ENCODE data around the gene ANKMY2.

The ANKMY2 gene

DNA sequence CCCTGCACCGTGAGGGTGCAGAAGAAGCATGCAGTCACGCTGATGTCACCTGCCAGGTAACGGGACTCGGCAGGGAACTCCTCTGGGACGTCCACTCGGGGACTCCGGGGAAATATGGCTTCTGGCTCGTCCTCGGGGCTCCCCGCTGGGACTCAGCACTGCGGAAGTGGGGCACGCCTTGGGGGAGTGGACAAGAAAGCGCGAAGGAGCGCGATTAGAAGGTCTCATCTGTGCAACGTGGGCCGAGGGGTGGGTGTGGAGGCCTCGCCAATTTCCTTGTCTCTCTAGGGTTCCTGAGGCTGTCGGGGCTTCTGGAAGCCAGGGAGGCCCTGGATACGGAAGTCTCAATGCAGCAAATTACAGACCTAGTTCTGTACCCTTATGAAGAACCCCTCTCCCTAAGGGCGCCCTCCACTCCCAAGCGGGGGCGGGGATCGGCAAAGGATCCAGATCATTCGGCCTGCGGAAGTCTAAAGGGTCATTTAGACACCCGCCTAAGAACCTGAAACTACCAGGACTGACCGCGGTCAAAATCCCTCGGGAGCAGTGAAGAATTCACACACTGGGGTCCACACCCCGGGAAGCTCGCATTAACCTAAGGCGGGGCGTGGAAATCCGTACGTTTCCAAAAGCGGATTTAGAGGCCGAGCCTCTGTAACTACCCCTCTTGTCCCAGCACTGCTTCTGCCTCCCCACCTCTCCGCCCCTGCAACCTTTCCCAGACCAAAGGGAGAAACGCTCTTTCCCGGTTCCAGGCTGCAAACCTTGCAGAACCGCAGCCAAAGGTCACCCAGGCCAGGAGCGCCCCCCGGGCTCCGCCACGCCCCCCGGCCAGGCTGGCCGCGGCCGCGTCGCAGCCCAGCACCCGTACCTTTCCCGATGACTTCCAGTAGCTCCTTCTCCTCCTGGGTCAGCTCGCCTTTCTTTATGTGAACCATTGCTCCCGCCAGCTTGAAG is 640 bp downstream of the ANKMY2 start:
- Histone ChIP-seq H3K27ac (ENCODE audit: extremely low read depth, low read depth, low read length) (peak overlapping the region; percentile 65; the same call in 1 of the 2 replicates), H3K4me1 (ENCODE audit: control insufficient read depth, insufficient read depth, low read length) (0 out of 2 replicates have a peak, but pooled peaks cover 7% of the 10 kb centered on the region), H3K4me3 (ENCODE audit: low read depth, low read length) (peak overlapping the region; percentile 82), H3K36me3 (ENCODE audit: control insufficient read depth in 2 of 2, insufficient read depth in 1 of 2, low read length in 2 of 2) (no peaks in the 10 kb centered on the region; a peak in 2 of 3 replicates), H3K9me3 (ENCODE audit: control insufficient read depth, insufficient read depth, low read depth, low read length) (no peaks in the 10 kb centered on the region)
- CTCF ChIA-PET = interaction anchor here (0.6 to 0.8 kb wide), 2 partner anchors 92 to 1055 kb away, joined by 3 read pairs; no protein-coding TSS in a partner anchor
- POLR2A ChIA-PET = interaction anchor here (0.6 to 2.6 kb wide), 9 partner anchors 8 to 343 kb away, joined by 3 to 11 read pairs (median 7); no protein-coding TSS in a partner anchor
- peak; percentile 47 for TF ChIP-seq ZNF335 (tag by site-specific recombination; conservative IDR thresholded peaks at IDR 0.05)
- no peak for TF ChIP-seq ZNF112 (tag by site-specific recombination; IDR thresholded peaks at IDR 0.05)
- no peak for TF ChIP-seq GLI4 (tag by site-specific recombination; IDR thresholded peaks at IDR 0.05)
- TF ChIP-seq, protein P1, sequence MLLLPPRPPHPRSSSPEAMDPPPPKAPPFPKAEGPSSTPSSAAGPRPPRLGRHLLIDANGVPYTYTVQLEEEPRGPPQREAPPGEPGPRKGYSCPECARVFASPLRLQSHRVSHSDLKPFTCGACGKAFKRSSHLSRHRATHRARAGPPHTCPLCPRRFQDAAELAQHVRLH (tag by site-specific recombination; IDR thresholded peaks at IDR 0.05) = no peak
- TF ChIP-seq, protein P2, sequence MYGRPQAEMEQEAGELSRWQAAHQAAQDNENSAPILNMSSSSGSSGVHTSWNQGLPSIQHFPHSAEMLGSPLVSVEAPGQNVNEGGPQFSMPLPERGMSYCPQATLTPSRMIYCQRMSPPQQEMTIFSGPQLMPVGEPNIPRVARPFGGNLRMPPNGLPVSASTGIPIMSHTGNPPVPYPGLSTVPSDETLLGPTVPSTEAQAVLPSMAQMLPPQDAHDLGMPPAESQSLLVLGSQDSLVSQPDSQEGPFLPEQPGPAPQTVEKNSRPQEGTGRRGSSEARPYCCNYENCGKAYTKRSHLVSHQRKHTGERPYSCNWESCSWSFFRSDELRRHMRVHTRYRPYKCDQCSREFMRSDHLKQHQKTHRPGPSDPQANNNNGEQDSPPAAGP (tag by site-specific recombination; IDR thresholded peaks at IDR 0.05) = 0 out of 2 replicates have a peak, but pooled peaks have one; percentile 42
- TF ChIP-seq MEIS1 (CRISPR knock-in tag; IDR thresholded peaks at IDR 0.05; ENCODE audit: borderline replicate concordance) = no peak
- TF ChIP-seq, protein P3, sequence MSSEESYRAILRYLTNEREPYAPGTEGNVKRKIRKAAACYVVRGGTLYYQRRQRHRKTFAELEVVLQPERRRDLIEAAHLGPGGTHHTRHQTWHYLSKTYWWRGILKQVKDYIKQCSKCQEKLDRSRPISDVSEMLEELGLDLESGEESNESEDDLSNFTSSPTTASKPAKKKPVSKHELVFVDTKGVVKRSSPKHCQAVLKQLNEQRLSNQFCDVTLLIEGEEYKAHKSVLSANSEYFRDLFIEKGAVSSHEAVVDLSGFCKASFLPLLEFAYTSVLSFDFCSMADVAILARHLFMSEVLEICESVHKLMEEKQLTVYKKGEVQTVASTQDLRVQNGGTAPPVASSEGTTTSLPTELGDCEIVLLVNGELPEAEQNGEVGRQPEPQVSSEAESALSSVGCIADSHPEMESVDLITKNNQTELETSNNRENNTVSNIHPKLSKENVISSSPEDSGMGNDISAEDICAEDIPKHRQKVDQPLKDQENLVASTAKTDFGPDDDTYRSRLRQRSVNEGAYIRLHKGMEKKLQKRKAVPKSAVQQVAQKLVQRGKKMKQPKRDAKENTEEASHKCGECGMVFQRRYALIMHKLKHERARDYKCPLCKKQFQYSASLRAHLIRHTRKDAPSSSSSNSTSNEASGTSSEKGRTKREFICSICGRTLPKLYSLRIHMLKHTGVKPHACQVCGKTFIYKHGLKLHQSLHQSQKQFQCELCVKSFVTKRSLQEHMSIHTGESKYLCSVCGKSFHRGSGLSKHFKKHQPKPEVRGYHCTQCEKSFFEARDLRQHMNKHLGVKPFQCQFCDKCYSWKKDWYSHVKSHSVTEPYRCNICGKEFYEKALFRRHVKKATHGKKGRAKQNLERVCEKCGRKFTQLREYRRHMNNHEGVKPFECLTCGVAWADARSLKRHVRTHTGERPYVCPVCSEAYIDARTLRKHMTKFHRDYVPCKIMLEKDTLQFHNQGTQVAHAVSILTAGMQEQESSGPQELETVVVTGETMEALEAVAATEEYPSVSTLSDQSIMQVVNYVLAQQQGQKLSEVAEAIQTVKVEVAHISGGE (tag by site-specific recombination; conservative IDR thresholded peaks at IDR 0.05; ENCODE audit: low read depth) = 0 out of 2 replicates have a peak, but pooled peaks have one; percentile 9
- TF ChIP-seq ZNF184 (tag by site-specific recombination; IDR thresholded peaks at IDR 0.05) = peak; percentile 95
- no peak for TF ChIP-seq FEZF1 (tag by site-specific recombination; IDR thresholded peaks at IDR 0.05)
- peak; percentile 20; the same call in 1 of the 2 replicates for TF ChIP-seq GLIS1 (tag by site-specific recombination; IDR thresholded peaks at IDR 0.05)
- peak; percentile 84 for TF ChIP-seq KLF9 (tag by site-specific recombination; IDR thresholded peaks at IDR 0.05; ENCODE audit: low read depth)
- 0 out of 2 replicates have a peak, but pooled peaks have one; percentile 36 for TF ChIP-seq SP7 (tag by site-specific recombination; IDR thresholded peaks at IDR 0.05)
- no peak for TF ChIP-seq ZNF391 (tag by site-specific recombination; IDR thresholded peaks at IDR 0.05; ENCODE audit: borderline replicate concordance, low read depth)
- TF ChIP-seq ZSCAN30 (tag by site-specific recombination; IDR thresholded peaks at IDR 0.05) = peak; percentile 51
- TF ChIP-seq ZEB2 (tag by site-specific recombination; IDR thresholded peaks at IDR 0.05) = peak; percentile 54; the same call in 1 of the 2 replicates
- 0 out of 2 replicates have a peak, but pooled peaks have one; percentile 26 for TF ChIP-seq ZBTB20 (tag by site-specific recombination; IDR thresholded peaks at IDR 0.05)
- no peak for TF ChIP-seq ZNF843 (tag by site-specific recombination; IDR thresholded peaks at IDR 0.05)
- no peak for TF ChIP-seq ZNF654 (tag by site-specific recombination; IDR thresholded peaks at IDR 0.05; ENCODE audit: low read depth)
- TF ChIP-seq, protein P4, sequence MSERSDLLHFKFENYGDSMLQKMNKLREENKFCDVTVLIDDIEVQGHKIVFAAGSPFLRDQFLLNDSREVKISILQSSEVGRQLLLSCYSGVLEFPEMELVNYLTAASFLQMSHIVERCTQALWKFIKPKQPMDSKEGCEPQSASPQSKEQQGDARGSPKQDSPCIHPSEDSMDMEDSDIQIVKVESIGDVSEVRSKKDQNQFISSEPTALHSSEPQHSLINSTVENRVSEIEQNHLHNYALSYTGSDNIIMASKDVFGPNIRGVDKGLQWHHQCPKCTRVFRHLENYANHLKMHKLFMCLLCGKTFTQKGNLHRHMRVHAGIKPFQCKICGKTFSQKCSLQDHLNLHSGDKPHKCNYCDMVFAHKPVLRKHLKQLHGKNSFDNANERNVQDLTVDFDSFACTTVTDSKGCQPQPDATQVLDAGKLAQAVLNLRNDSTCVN (tag by site-specific recombination; optimal IDR thresholded peaks at IDR 0.05) = peak; percentile 53
- no peak for TF ChIP-seq ZNF837 (tag by site-specific recombination; IDR thresholded peaks at IDR 0.05)
- peak; percentile 52 for TF ChIP-seq SP2 (tag by site-specific recombination; IDR thresholded peaks at IDR 0.05)
- no peak for TF ChIP-seq TCF7L2 (IDR thresholded peaks at IDR 0.05; ENCODE audit: borderline replicate concordance, low read depth, low read length)
- no peak for TF ChIP-seq MYNN (tag by site-specific recombination; IDR thresholded peaks at IDR 0.05; ENCODE audit: borderline replicate concordance)
- TF ChIP-seq, protein P5, sequence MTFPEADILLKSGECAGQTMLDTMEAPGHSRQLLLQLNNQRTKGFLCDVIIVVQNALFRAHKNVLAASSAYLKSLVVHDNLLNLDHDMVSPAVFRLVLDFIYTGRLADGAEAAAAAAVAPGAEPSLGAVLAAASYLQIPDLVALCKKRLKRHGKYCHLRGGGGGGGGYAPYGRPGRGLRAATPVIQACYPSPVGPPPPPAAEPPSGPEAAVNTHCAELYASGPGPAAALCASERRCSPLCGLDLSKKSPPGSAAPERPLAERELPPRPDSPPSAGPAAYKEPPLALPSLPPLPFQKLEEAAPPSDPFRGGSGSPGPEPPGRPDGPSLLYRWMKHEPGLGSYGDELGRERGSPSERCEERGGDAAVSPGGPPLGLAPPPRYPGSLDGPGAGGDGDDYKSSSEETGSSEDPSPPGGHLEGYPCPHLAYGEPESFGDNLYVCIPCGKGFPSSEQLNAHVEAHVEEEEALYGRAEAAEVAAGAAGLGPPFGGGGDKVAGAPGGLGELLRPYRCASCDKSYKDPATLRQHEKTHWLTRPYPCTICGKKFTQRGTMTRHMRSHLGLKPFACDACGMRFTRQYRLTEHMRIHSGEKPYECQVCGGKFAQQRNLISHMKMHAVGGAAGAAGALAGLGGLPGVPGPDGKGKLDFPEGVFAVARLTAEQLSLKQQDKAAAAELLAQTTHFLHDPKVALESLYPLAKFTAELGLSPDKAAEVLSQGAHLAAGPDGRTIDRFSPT (tag by site-specific recombination; IDR thresholded peaks at IDR 0.05) = peak; percentile 57; the same call in 1 of the 2 replicates
- 0 out of 2 replicates have a peak, but pooled peaks have one; percentile 7 for TF ChIP-seq IKZF3 (tag by site-specific recombination; IDR thresholded peaks at IDR 0.05)
- TF ChIP-seq YY2 (tag by site-specific recombination; IDR thresholded peaks at IDR 0.05) = no peak
- TF ChIP-seq GLIS2 (tag by site-specific recombination; IDR thresholded peaks at IDR 0.05) = peak; percentile 49
- TF ChIP-seq KLF8 (tag by site-specific recombination; IDR thresholded peaks at IDR 0.05) = peak; percentile 43; the same call in 1 of the 2 replicates
- peak; percentile 68 for TF ChIP-seq EGR2 (tag by site-specific recombination; IDR thresholded peaks at IDR 0.05; ENCODE audit: low read depth)
